Esophagus muscularis mucosa (tissue), 4 donors: Measurements from ENCODE around the gene ANKRD28. TPM values are rescaled to one million over a fixed set of nuclear protein-coding genes. Genes with fewer than 3 reads are reported as not detected.

ENCODE experiments used
- DNase-seq: peaks from one replicate; pipeline ENCODE4 v3.0.0-alpha.2; 2017; ENCODE audit errors: extremely low spot score
- H3K27ac ChIP-seq, 4 donors: fragments of 200-600 bp; sonication (generic); replicated peaks in 1 of 4; 1 replicate in 3 of 4; 2 replicates in 1 of 4; pipeline ENCODE4 v1.5.1; 2016 to 2019; ENCODE audit warnings: mild to moderate bottlenecking in 1 of 4
- H3K27me3 ChIP-seq, 4 donors: fragments of 200-600 bp; sonication (generic); one replicate each; pipeline versions ENCODE4 v1.5.1 to v1.6.0; 2016 to 2019
- H3K36me3 ChIP-seq, 4 donors: fragments of 200-600 bp; sonication (generic); one replicate each; pipeline ENCODE4 v1.5.1; 2016 to 2019
- H3K4me1 ChIP-seq, 4 donors: fragments of 200-600 bp; sonication (generic); one replicate each; pipeline ENCODE4 v1.5.1; 2016 to 2019
- H3K4me3 ChIP-seq, 4 donors: fragments of 200-600 bp; sonication (generic); 1 replicate in 2 of 4; 2 replicates in 2 of 4; pipeline ENCODE4 v1.5.1; 2016 to 2019; ENCODE audit warnings: mild to moderate bottlenecking in 4 of 4, moderate library complexity in 1 of 4
- H3K9me3 ChIP-seq, 4 donors: fragments of 200-600 bp; sonication (generic); 1 replicate in 3 of 4; 2 replicates in 1 of 4; pipeline ENCODE4 v1.5.1; 2016 to 2019
- CTCF ChIP-seq, 3 experiments: fragments of 200-600 bp in 2 of 3; fragments of 450-650 bp in 1 of 3; sonication (generic) in 2 of 3; IDR thresholded peaks; one replicate each; pipeline ENCODE4 v1.5.1; 2017 to 2019; ENCODE audit warnings: antibody characterized with exemption in 3 of 3, mild to moderate bottlenecking in 2 of 3, moderate library complexity in 1 of 3
- EP300 ChIP-seq: sonication (generic); formaldehyde crosslinking; IDR thresholded peaks from one replicate; pipeline ENCODE4 v1.6.1; 2017; ENCODE audit warnings: antibody characterized with exemption
- POLR2A ChIP-seq: fragments of 450-650 bp; IDR thresholded peaks from one replicate; pipeline ENCODE4 v1.6.1; 2017; ENCODE audit warnings: antibody characterized with exemption, moderate library complexity, mild to moderate bottlenecking, low read depth
- POLR2AphosphoS5 ChIP-seq, 2 donors: sonication (generic); formaldehyde crosslinking; IDR thresholded peaks; one replicate each; pipeline ENCODE4 v1.6.1; 2017; ENCODE audit warnings: antibody characterized with exemption in 2 of 2
- WGBS: methylation state at CpG from one replicate; pipeline ENCODE4 v1.1.5; 2018; 5-methylcytosine and 5-hydroxymethylcytosine counted together
- intact Hi-C: fragments of 100-400 bp; cut with DNase I; formaldehyde crosslinking; loops from one replicate; pipeline ENCODE4 v1.15.1; 2023
- total RNA-seq, 4 donors: library from RNA; depleted of rRNA; stranded (reverse); fragments of >200 nt; gene quantifications; one replicate each; pipeline versions ENCODE4 v1.1.0 to v1.2.1, GENCODE V29; 2016

Gene ANKRD28
- total RNA-seq, 4 donors from 2014 or later, result 21.2 to 34.8 (median 26.9) TPM

- TF ChIP-seq POLR2AphosphoS5 (IDR thresholded peaks at IDR 0.05), result no peak
- no peak for TF ChIP-seq CTCF (IDR thresholded peaks at IDR 0.05)
- no peak for TF ChIP-seq POLR2A
- TF ChIP-seq EP300, result no peak
- no peaks in the 10 kb centered on the region for H3K9me3 ChIP-seq
- no peak overlapping the region for H3K4me3 ChIP-seq
- H3K27me3 ChIP-seq, result no peaks in the 10 kb centered on the region
- peaks cover 18 to 48% (median 39%) of the 10 kb centered on the region in 4 donors for H3K36me3 ChIP-seq
- peaks cover 12 to 18% (median 13%) of the 10 kb centered on the region in 4 donors for H3K4me1 ChIP-seq
- H3K27ac ChIP-seq, result no peak overlapping the region
- WGBS, result 87% methylated on average over 5 of the region's 5 CpGs
- no peak for DNase-seq
- intact Hi-C loops, result no loop called here
These were observed 118.5 kb downstream of the ANKRD28 start for GRCh38 chr3:15679306-15679705.

- H3K9me3 ChIP-seq, result no peaks in the 10 kb centered on the region
- H3K27ac ChIP-seq, result no peak overlapping the region
- H3K27me3 ChIP-seq, result no peaks in the 10 kb centered on the region
- H3K4me3 ChIP-seq, result no peak overlapping the region
- intact Hi-C loops, result no loop called here
- no peak for DNase-seq
- no peaks in the 10 kb centered on the region for H3K4me1 ChIP-seq
- H3K36me3 ChIP-seq, result peaks cover 18 to 71% (median 46%) of the 10 kb centered on the region in 4 donors
- TF ChIP-seq EP300 (no peak), CTCF (IDR thresholded peaks at IDR 0.05) (no peak), POLR2AphosphoS5 (IDR thresholded peaks at IDR 0.05) (no peak), POLR2A (no peak)
- WGBS, result 81% methylated on average over 2 of the region's 2 CpGs
These were observed 121.5 kb downstream of the ANKRD28 start for GRCh38 chr3:15676259-15676658.

GRCh38 chr3:15673536-15673935 is 124.2 kb downstream of the ANKRD28 start:
- Histone ChIP-seq H3K4me1 (peaks cover 0 to 11% (median 4%) of the 10 kb centered on the region in 4 donors), H3K36me3 (peaks cover 18 to 84% (median 44%) of the 10 kb centered on the region in 4 donors), H3K4me3 (no peak overlapping the region), H3K27ac (no peak overlapping the region), H3K27me3 (no peaks in the 10 kb centered on the region), H3K9me3 (no peaks in the 10 kb centered on the region)
- 95% methylated on average over 1 of the region's 1 CpG for WGBS
- no peak for DNase-seq
- intact Hi-C loops, result no loop called here
- TF ChIP-seq CTCF (IDR thresholded peaks at IDR 0.05) (no peak), EP300 (no peak), POLR2A (no peak), POLR2AphosphoS5 (IDR thresholded peaks at IDR 0.05) (no peak)

GRCh38 chr3:15667484-15667883 is 130.3 kb downstream of the ANKRD28 start:
- 87% methylated on average over 3 of the region's 3 CpGs for WGBS
- Histone ChIP-seq H3K4me3 (no peak overlapping the region), H3K36me3 (peaks cover 0 to 37% (median 12%) of the 10 kb centered on the region in 4 donors), H3K4me1 (peaks cover 0 to 11% (median 4%) of the 10 kb centered on the region in 4 donors), H3K27me3 (no peaks in the 10 kb centered on the region), H3K27ac (no peak overlapping the region), H3K9me3 (no peaks in the 10 kb centered on the region)
- DNase-seq, result no peak
- TF ChIP-seq CTCF (IDR thresholded peaks at IDR 0.05) (no peak), POLR2AphosphoS5 (IDR thresholded peaks at IDR 0.05) (no peak), EP300 (no peak), POLR2A (no peak)
- intact Hi-C loops, result no loop called here

- H3K27ac ChIP-seq, result no peak overlapping the region
- DNase-seq, result no peak
- no peak for TF ChIP-seq POLR2A
- peaks cover 0 to 28% (median 10%) of the 10 kb centered on the region in 4 donors for H3K36me3 ChIP-seq
- H3K9me3 ChIP-seq, result no peaks in the 10 kb centered on the region
- intact Hi-C loops, result no loop called here
- 84% methylated on average over 5 of the region's 5 CpGs for WGBS
- H3K4me3 ChIP-seq, result no peak overlapping the region
- no peaks in the 10 kb centered on the region for H3K27me3 ChIP-seq
- H3K4me1 ChIP-seq, result peaks cover 0 to 11% (median 4%) of the 10 kb centered on the region in 4 donors
These were observed 131.5 kb downstream of the ANKRD28 start for GRCh38 chr3:15666277-15666676.
